DOHH2 (cell line): Measurements from ENCODE around the gene PDIA2.

Experiments used
- H3F3A ChIP-seq: fragments of 200-600 bp; sonication (generic), shearing (Covaris generic); 2 replicates; pipeline ENCODE4 v1.6.0; 2016; ENCODE audit warnings: antibody characterized with exemption, mild to moderate bottlenecking; ENCODE audit not compliant: control insufficient read depth, insufficient read depth
- H3K27ac ChIP-seq: fragments of 200-600 bp; sonication (generic); 2 replicates; pipeline ENCODE4 v1.5.1; 2014; ENCODE audit warnings: low read depth, mild to moderate bottlenecking, low read length, moderate library complexity
- H3K27me3 ChIP-seq: fragments of 200-600 bp; sonication (generic); 2 replicates; pipeline ENCODE4 v1.6.1; 2014; ENCODE audit warnings: mild to moderate bottlenecking, low read length, mixed read lengths; ENCODE audit not compliant: control insufficient read depth
- H3K36me3 ChIP-seq: fragments of 200-600 bp; sonication (generic); 2 replicates; pipeline ENCODE4 v1.6.1; 2014; ENCODE audit warnings: mild to moderate bottlenecking, low read length, moderate library complexity, mixed read lengths; ENCODE audit not compliant: control insufficient read depth
- H3K4me1 ChIP-seq: fragments of 200-600 bp; sonication (generic); 2 replicates; pipeline ENCODE4 v1.6.1; 2014; ENCODE audit warnings: mild to moderate bottlenecking, low read length, mixed read lengths; ENCODE audit not compliant: control insufficient read depth
- H3K4me2 ChIP-seq: fragments of 200-600 bp; sonication (generic); 2 replicates; pipeline ENCODE4 v1.6.0; 2014; ENCODE audit warnings: mild to moderate bottlenecking, low read length, moderate library complexity
- H3K4me3 ChIP-seq: fragments of 200-600 bp; sonication (generic); 2 replicates; pipeline ENCODE4 v1.5.1; 2014; ENCODE audit warnings: mild to moderate bottlenecking, low read length, mixed read lengths
- H3K79me2 ChIP-seq: fragments of 200-600 bp; sonication (generic); 2 replicates; pipeline ENCODE4 v1.6.1; 2014; ENCODE audit warnings: mild to moderate bottlenecking, low read length, mixed read lengths; ENCODE audit not compliant: control insufficient read depth
- H3K9me2 ChIP-seq: fragments of 200-600 bp; sonication (generic); replicated peaks from 2 replicates; pipeline ENCODE4 v1.6.1; 2014; ENCODE audit warnings: mild to moderate bottlenecking, low read length, mixed read lengths; ENCODE audit not compliant: control insufficient read depth
- H3K9me3 ChIP-seq: fragments of 200-600 bp; sonication (generic); 2 replicates; pipeline ENCODE4 v1.6.1; 2014; ENCODE audit warnings: antibody characterized with exemption, low read length, mixed read lengths; ENCODE audit not compliant: control insufficient read depth, insufficient read depth
- H4K20me1 ChIP-seq: fragments of 200-600 bp; sonication (generic); 2 replicates; pipeline ENCODE4 v1.6.0; 2014; ENCODE audit warnings: low read depth, mild to moderate bottlenecking, antibody characterized with exemption, low read length, moderate library complexity; ENCODE audit not compliant: control insufficient read depth, insufficient read depth
- CTCF ChIP-seq: fragments of 200-600 bp; sonication (generic); IDR thresholded peaks from one replicate; pipeline ENCODE4 v1.5.1; 2014; ENCODE audit warnings: antibody characterized with exemption, mild to moderate bottlenecking, low read depth, low read length; ENCODE audit not compliant: poor library complexity, severe bottlenecking
- EZH2phosphoT487 ChIP-seq: fragments of 200-600 bp; sonication (generic); IDR thresholded peaks from 2 replicates; pipeline ENCODE4 v1.6.1; 2017; ENCODE audit warnings: borderline replicate concordance, mild to moderate bottlenecking, antibody characterized with exemption, low read length, moderate library complexity, mixed read lengths

Gene PDIA2

GRCh38 chr16:283033-283805, at the start of gene PDIA2:
Gene PDIA2, plus strand, starts transcription at chr16:283164. Its CDS starts 6 bp downstream, at chr16:283170.
- TF ChIP-seq EZH2phosphoT487 (no peak), CTCF (no peak)

GRCh38 chr16:234468-235305, 48.3 kb upstream of the PDIA2 start, which contains the start of gene FAM234A:
Gene FAM234A, plus strand, starts transcription at chr16:234821. Its CDS starts 19,593 bp downstream, at chr16:254414.
- Histone ChIP-seq H3K79me2 (peaks cover 18% of the 10 kb centered on the region), H3K27ac (peak within 1 kb of the TSS; percentile 80), H3K4me1 (peaks cover 18% of the 10 kb centered on the region), H3K36me3 (no peaks in the 10 kb centered on the region), H4K20me1 (no peaks in the 10 kb centered on the region), H3K4me2 (peak within 1 kb of the TSS; percentile 98), H3K9me3 (no peaks in the 10 kb centered on the region), H3K9me2 (no peaks in the 10 kb centered on the region), H3F3A (peaks cover 11% of the 10 kb centered on the region), H3K4me3 (peak within 1 kb of the TSS; percentile 87), H3K27me3 (no peaks in the 10 kb centered on the region)
- TF ChIP-seq EZH2phosphoT487 = no peak
- TF ChIP-seq CTCF = peak; percentile 67

More at GRCh38 chr16:283033-283805, at the start of gene PDIA2:
- Histone ChIP-seq H3K27ac (no peak within 1 kb of the TSS), H3K36me3 (peaks cover 4% of the 10 kb centered on the region; the same call in 1 of the 2 replicates), H3K4me1 (peaks cover 9% of the 10 kb centered on the region), H3F3A (no peaks in the 10 kb centered on the region), H3K79me2 (no peaks in the 10 kb centered on the region), H3K27me3 (0 out of 2 replicates have a peak, but pooled peaks cover 2% of the 10 kb centered on the region), H3K4me3 (no peak within 1 kb of the TSS), H3K4me2 (no peak within 1 kb of the TSS), H3K9me3 (no peaks in the 10 kb centered on the region), H3K9me2 (no peaks in the 10 kb centered on the region), H4K20me1 (no peaks in the 10 kb centered on the region)

GRCh38 chr16:239948-240277, 43.1 kb upstream of the PDIA2 start:
- no peaks in the 10 kb centered on the region for H3K27me3 ChIP-seq
- peaks cover 2% of the 10 kb centered on the region; the same call in 1 of the 2 replicates for H4K20me1 ChIP-seq
- peaks cover 5% of the 10 kb centered on the region for H3F3A ChIP-seq
- H3K9me2 ChIP-seq = no peaks in the 10 kb centered on the region
- no peak for TF ChIP-seq CTCF
- no peak for TF ChIP-seq EZH2phosphoT487
- no peak overlapping the region for H3K4me2 ChIP-seq
- peaks cover 37% of the 10 kb centered on the region for H3K79me2 ChIP-seq
- no peak overlapping the region for H3K27ac ChIP-seq
- no peaks in the 10 kb centered on the region for H3K9me3 ChIP-seq
- H3K4me1 ChIP-seq = peaks cover 11% of the 10 kb centered on the region
- H3K4me3 ChIP-seq = no peak overlapping the region
- H3K36me3 ChIP-seq = no peaks in the 10 kb centered on the region
